NCI-H1694 (cell line): ENCODE data around the gene PSD.

ENCODE experiments used
- DNase-seq: peaks from one replicate; lab custom pipeline; 2025; lab: John Stamatoyannopoulos, UW

PSD gene

GRCh38 chr10:102420181-102420713 lies 1.7 kb upstream of the PSD start:
- no peak for DNase-seq

- DNase-seq: peak; percentile 67
Measured at GRCh38 chr10:102419269-102420180, 940 bp upstream of the PSD start.

- no peak for DNase-seq
Measured at GRCh38 chr10:102416695-102417094, 1.9 kb downstream of the PSD start.

GRCh38 chr10:102416283-102416682 lies 2.3 kb downstream of the PSD start:
- no peak for DNase-seq

- no peak for DNase-seq
Measured at GRCh38 chr10:102414749-102415148, 3.8 kb downstream of the PSD start.

- DNase-seq: no peak
Measured at GRCh38 chr10:102413806-102414561, 4.6 kb downstream of the PSD start.

GRCh38 chr10:102413053-102413705 lies 5.4 kb downstream of the PSD start:
- peak; percentile 52 for DNase-seq

GRCh38 chr10:102412293-102412692 lies 6.3 kb downstream of the PSD start:
- no peak for DNase-seq

- DNase-seq: no peak
Measured at GRCh38 chr10:102411341-102412255, 7.0 kb downstream of the PSD start.

GRCh38 chr10:102410429-102411073 lies 8.0 kb downstream of the PSD start:
- DNase-seq: no peak

GRCh38 chr10:102409604-102410428 lies 8.8 kb downstream of the PSD start:
- no peak for DNase-seq

GRCh38 chr10:102408728-102409603 lies 9.6 kb downstream of the PSD start:
- DNase-seq: peak; percentile 18

- DNase-seq: no peak
Measured at GRCh38 chr10:102408131-102408727, 10.4 kb downstream of the PSD start.

- DNase-seq: no peak
Measured at GRCh38 chr10:102407425-102408130, 11.0 kb downstream of the PSD start.

- DNase-seq: no peak
Measured at GRCh38 chr10:102406815-102407214, 11.8 kb downstream of the PSD start.

- DNase-seq: no peak
Measured at GRCh38 chr10:102405632-102406031, 13.0 kb downstream of the PSD start.

GRCh38 chr10:102405108-102405571 lies 13.4 kb downstream of the PSD start:
- DNase-seq: no peak
